GM19397 (cell line): ENCODE data around the gene MGAT4C.

Experiments used
- ATAC-seq: cut with Tn5 transposase; IDR thresholded peaks from one replicate; pipeline ENCODE4 v1.9.1; 2021; ENCODE audit warnings: mild to moderate bottlenecking, moderate library complexity; ENCODE audit not compliant: unreplicated experiment

MGAT4C gene

DNA sequence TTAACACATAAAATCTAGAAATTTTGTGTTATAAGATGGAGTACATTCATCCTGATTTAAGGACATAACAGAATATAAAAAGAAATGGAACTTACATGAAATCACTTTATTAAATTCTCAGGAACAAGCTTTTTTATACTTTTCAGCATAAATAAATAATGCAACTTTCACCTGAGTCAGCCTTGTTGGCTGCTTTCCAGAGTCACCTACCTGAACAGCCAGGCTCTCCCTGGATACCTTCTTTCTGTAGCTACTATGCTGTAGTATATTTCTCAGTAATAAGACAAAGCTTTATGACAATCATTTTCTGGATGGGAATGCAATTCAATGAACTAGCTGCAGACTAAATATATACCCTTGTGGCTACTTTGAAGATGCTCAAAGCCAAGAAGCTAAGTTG lies 270.2 kb downstream of the MGAT4C start:
- ATAC-seq = no peak

DNA sequence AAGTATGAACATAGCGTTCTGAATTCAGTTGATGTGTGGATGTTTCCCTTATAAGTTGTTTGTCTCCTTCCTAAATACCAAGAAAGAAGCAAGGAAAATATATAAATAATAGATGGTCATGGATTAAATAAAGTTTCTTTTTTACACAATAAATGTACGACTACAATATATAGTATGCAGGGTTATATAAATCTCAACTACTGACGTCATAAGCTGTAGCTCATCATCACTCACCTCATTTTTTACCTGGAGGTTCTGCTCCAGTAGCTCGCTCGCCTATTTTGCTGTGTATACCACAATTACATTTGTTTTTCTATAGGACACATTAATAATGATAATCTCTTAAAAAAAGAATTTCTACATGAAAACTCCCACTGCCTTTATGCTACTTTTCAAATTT lies 272.6 kb downstream of the MGAT4C start:
- ATAC-seq = no peak

DNA sequence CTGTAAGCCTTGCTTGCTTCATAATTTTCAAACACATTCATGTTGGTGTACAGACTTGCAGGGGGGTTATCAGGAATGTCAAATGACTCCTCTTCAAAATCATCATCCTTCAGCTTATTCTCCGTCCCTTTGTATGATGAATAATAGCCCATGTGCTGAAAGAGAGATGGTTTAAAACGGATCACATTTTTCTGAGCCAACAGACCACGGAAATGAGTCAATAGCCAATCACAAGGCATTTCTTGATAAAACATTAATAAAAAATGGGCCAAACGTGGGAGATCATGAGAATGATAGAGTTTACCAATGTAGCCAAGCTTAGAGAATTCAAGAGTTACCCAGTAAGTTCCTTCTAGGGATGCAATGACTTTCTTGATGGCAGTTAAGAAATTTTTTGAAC lies 276.6 kb downstream of the MGAT4C start:
- ATAC-seq = no peak

DNA sequence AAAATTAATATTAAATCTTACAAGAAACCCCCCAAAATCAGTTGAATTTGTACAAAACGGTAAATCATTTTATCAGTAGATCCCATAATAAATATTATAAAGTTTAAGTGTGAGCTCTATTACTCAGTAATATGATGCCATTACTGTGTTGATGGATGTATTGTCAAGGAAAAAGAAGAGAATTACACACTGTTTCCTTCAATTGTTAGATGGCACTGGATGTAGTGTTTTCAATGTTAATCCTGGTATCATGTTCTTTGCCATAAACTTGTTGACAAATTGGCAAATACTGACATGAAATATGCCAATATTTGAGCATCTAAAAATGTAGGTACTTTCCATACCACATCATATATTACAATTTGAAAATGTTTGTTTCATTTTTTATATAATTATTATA lies 280.5 kb downstream of the MGAT4C start:
- no peak for ATAC-seq

DNA sequence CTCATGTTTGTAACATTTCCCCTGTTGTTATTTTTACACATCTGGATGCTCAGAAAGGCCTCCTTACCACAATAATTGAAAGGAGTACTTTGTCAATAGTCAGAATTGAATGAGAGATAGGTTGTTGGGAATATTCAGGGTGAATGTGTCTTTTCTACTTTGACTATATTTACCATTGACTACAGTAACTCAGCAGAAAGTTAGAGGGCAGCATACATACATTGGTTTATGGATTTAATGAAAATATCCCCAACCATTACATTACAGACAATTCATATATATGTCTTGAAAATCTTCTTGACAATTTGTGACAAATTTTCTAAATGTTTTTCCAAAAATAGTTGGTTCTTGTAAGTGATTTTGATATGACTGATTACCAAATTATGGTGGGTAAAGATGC lies 284.4 kb downstream of the MGAT4C start:
- ATAC-seq = no peak

DNA sequence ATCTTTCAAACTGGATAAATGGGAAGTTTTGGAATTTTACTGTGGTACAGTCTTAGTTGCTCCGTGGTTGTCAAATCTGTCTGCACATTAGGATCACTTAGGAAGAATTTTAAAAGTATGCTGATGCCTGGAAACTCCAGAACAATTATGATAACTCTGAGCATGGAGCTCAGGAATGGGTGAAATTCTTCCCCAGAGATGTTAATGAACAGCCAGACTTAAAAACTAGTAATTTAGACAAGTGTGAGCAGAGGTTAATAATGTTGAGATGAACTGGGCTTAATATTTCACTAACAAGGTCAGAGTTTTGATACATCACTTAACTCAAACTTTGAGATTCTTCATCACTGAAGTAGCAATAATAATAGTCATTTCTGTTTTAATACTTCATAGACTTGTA lies 287.6 kb downstream of the MGAT4C start:
- no peak for ATAC-seq

DNA sequence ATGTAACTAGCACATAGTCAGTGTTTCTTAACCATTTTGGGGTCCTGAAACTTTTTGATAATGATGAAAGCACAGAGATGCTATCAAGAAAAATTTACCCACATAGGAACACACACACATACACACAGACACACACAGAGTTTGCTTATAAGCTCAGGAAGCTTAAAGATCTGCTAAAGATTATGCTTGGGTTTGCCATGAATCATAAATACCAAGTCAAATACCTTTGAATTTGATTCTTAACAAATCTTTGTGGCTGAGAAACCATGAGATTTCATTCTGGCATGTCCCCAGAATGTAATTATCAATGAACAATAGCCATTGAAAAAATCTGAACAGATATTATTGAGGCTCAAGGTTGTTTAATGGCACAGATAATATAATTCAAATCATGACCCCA lies 292.9 kb downstream of the MGAT4C start:
- ATAC-seq = no peak

DNA sequence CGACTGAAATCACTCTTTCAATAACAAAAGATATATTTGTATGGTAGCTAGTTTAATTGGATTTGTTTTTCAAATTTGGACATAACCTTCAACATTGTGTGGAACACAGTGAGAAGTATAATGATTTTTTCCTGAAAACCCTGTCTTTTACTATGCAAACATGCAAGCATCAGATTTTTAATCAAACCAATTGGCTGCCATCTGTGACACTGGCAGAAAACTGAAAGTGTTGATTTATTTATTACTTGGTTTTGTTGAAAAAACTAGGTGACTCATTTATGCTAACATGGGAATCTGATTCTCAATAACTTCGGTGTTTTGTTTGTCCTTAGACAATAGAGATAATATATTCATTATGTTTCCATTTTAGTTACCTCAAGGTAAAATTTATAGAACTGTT lies 300.1 kb downstream of the MGAT4C start:
- ATAC-seq = no peak

DNA sequence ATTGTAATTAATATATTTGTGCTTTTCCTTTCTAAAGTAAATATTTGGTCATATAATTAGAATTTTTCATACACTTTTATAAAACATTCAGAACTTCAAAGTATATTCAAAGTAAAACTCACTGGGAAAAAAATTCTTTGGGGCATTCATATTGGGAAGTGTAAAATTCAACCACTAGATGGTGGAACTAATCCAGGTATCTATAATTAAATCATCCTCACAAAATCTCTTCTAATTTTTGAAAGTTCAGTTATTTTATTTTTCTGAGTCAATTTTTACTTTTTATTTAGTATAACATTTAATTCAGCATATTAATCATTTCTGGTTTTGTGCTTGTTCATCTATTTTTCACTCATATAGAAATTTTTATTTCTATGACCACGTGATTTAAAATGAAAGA lies 301.1 kb downstream of the MGAT4C start:
- no peak for ATAC-seq

DNA sequence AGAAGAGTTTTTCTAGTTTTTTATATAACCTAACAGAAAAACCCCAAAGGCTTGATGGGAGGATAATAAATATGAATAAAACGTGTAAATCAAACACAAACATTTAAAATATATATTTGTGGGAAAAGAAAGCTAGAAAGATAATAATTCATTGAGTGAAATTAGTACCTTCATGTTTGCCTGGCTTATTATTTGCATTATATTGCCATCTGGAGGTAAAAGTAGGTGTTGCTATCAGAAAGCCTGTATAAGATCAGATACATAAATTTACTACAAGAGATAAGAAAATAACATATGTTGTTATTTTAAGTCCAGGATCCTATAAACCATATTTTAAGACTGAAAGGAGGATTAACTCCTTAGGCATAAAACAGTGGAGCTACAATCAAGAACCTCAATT lies 304.4 kb downstream of the MGAT4C start:
- ATAC-seq = no peak

DNA sequence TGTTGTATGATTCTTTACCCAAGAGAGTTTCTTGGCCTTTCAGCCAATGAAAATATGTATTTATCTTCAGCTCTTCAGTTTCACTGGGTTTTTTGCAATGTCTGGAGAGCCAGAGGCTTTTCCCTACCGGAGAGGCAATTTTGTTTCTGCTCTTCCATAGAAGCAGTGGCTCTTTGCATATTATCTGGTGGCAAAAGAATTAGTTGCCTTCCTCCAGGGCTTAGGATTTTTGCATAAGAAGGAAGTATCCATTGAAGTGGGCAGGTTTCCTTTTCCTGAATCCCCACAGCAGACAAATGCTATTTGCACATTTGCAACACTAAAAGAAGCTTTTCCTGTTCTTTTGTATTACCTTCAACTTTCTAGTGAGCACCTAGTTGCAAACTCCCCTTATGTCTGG lies 306.9 kb downstream of the MGAT4C start:
- no peak for ATAC-seq

DNA sequence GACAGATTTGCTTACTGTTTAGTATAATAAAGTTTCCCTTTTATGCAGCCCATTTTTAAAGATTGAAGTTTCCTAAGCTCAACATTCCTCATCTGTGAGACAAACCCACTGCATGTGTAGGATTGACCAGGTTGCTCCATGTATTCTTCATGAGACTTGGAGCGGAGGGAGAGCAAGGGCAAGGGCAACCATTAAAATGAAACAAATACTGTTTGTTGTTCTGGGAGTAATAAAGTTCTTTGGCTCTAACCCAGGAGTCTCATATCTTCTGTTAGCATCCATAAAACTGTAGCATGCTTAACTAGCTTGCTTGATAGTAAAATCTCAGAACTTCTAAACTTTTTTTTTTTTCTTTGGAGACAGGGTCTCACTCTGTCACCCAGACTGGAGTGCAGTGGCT lies 307.9 kb downstream of the MGAT4C start:
- no peak for ATAC-seq

DNA sequence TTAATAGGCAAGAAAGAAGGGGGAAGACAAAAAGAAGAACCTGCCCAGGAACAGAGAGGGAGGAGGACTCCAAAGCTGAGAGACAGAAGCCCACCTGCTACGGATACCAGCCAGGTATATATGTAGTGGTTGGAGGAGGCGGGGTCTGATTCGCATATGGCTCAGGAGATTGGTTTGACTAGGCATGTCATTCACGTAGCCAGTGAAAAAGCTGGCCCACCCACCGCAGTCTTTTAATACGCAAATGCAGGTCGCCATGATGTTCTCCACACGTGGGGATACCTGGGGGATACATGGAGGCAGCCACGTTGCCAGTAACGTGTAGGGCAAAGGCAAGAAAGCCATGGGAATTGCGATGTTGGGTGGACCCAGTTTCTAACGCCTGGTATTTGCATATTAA lies 308.9 kb downstream of the MGAT4C start:
- ATAC-seq = no peak

DNA sequence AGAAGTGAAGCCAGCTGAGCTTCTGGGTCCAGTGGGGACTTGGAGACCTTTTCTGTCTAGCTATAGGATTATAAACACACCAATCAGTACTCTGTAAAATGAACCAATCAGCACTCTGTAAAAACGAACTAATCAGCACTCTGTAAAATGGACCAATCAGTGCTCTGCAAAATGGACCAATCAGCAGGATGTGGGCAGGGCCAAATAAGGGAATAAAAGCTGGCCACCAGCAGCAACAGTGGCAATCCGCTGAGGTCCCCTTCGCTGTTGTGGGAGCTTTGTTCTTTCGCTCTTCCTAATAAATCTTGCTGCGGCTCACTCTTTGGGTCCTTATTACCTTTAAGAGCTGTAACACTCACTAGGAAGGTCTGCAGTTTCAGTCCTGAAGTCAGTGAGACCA lies 309.8 kb downstream of the MGAT4C start:
- ATAC-seq = no peak

DNA sequence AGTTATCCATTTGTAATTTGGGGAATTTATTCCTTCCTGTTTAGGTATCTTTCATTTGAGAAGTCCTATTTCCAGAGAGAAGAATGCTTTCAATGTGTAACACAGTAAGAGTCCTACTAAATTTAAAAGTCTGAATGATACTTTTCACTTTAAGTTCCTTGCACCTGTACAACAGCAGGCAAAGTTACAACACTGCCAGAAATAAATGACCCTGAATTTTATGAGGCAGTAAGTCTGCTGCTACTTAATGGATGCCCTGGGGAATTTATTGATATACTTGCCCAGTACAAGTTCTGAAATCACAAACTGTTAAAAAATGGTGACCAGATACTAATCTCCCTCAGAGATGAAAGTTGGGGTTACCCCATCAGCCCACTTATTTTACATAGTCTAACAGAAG lies 329.0 kb downstream of the MGAT4C start:
- ATAC-seq = no peak

DNA sequence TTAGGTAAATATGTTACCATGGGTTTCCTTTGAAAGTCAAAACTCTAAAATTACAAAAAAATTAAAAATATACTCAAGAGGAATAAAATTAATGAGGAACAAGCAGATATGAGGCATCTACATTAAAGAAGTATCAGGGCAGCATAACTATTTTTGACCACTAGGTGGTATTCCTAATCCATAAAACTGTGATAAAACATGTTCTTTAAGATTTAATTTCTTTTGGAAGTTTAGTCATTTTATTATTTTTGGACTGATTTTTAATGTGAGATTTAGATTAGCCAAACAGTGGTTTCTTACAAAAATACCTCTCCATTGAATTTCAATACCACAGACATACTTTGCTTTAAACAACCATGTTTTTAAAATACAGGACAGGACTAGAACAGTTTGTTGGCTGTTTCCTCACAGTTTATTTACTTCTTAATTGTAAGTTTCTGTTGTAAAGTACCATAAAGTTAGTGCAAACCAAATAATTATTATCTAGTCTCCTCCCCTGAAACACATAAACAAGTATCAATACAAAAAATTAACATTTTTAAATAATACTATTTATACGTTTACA lies 332.3 kb downstream of the MGAT4C start:
- no peak for ATAC-seq

DNA sequence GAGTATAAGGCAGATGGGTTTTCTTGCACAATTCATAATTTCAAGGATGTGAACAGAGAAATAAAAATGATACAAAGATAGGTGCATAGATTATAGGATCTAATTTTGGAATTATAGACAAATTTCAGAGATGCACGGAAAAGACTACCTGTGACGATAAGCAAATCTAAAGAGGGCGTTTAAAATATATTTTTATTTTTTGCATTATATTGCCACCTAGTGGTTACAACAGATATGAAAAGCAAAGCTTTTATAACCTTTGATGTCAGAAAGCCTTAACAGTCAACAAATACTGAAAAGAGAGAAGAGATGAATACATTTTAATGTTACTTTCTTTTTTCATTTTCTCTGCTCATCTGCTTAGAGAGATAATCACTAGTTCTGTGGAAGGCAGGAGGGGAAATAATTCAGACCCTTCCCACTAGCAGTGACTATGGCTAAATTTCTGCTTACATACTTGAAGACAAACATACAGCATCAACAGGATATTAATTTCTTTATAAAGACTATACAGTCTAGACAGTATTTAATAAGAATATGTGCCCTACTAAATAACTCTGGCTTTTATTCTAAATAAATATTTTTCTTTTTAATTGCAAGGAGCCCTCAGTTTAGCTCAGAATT lies 335.8 kb downstream of the MGAT4C start:
- ATAC-seq = no peak
